ENCODE data around the gene MFSD1. TPM values are rescaled to one million over a fixed set of nuclear protein-coding genes. Genes with fewer than 3 reads are reported as not detected.

MFSD1 gene
- total and polyA plus RNA-seq, 2 of the 8 experiments (the other 6 are each of a cell fraction or from before 2014, with no cell fraction given), result 9.3 to 11.5 TPM

DNA sequence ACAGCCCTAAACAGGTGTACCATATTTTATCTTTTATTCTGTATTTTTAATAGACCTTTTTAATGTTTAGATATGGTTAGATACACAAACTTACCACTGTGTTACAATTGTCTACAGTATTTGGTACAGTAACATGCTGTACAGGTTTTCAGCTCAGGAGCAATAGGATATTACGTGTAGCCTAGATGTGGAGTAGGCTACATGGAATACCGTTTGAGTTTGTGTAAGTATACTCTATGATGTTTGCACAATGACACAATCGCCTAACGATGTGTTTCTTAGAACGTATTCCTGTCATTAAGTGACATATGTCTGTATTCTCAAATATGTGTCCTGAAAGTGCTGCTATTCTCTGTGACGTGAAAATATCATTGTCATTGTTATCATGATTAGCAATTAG lies 62.6 kb downstream of the MFSD1 start (continued):
- no peak for TF ChIP-seq CHD1 (IDR thresholded peaks at IDR 0.05; ENCODE audit: low read depth, low read length)

DNA sequence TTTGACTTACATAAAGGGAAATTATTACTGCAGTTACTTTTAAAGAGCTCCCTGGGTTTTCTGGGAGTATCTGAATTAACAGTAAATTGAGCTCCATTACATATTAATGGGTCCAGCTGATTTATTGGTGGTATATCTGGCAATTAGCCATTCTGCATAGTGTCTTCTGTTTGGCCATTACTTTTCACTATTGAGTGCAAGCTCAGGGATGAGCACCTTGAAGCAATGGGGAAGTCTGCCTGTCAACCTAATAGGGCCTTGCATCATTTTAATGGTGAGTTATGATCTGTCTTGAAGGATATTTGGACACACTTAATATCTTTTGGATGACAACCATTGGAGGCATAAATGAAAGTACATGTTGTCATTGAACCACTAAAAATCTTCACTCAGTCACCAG lies 73.8 kb downstream of the MFSD1 start:
- no peak overlapping the region for H3K27ac ChIP-seq (ENCODE audit: low read depth, low read length)
- no peak overlapping the region for H2BK15ac ChIP-seq (ENCODE audit: low read length)
- no peaks in the 10 kb centered on the region for H3K79me1 ChIP-seq (ENCODE audit: low read depth, low read length)
- no peaks in the 10 kb centered on the region for H3K9me3 ChIP-seq (ENCODE audit: insufficient read depth in 2 of 2, low read depth in 1 of 2, low read length in 1 of 2)
- no peak overlapping the region for H2AK5ac ChIP-seq (ENCODE audit: low read depth, low read length)
- no peak overlapping the region for H3K4me2 ChIP-seq (ENCODE audit: insufficient read depth in 1 of 2, low read depth in 2 of 2, low read length in 2 of 2)
- no peak overlapping the region for H3K4ac ChIP-seq (replicated peaks; ENCODE audit: insufficient read length, low read depth, low read length)
- no peak overlapping the region for H3K4me3 ChIP-seq (ENCODE audit: extremely low read depth in 1 of 4, insufficient read depth in 2 of 4, low read depth in 3 of 4, low read length in 4 of 4)
- no peak overlapping the region for H4K91ac ChIP-seq (replicated peaks; ENCODE audit: insufficient read length, low read length)
- H4K5ac ChIP-seq (ENCODE audit: insufficient read length, low read depth, low read length), result no peak overlapping the region
- no peaks in the 10 kb centered on the region for H4K20me1 ChIP-seq (replicated peaks in 1 of 2; ENCODE audit: control insufficient read depth in 1 of 2, insufficient read depth in 2 of 2, low read length in 2 of 2)
- FAIRE-seq (no peak), DNase-seq (ENCODE audit: low read depth in 1 of 2, low spot score in 2 of 2) (no peak)
- H3K18ac ChIP-seq (ENCODE audit: extremely low read depth, low read length), result no peak overlapping the region
- no peak for TF ChIP-seq RFX5 (IDR thresholded peaks at IDR 0.05; ENCODE audit: borderline replicate concordance, low read depth, low read length)
- TF ChIP-seq TAF1 (IDR thresholded peaks at IDR 0.05; ENCODE audit: low read depth, low read length), result no peak
- TF ChIP-seq, protein P1, sequence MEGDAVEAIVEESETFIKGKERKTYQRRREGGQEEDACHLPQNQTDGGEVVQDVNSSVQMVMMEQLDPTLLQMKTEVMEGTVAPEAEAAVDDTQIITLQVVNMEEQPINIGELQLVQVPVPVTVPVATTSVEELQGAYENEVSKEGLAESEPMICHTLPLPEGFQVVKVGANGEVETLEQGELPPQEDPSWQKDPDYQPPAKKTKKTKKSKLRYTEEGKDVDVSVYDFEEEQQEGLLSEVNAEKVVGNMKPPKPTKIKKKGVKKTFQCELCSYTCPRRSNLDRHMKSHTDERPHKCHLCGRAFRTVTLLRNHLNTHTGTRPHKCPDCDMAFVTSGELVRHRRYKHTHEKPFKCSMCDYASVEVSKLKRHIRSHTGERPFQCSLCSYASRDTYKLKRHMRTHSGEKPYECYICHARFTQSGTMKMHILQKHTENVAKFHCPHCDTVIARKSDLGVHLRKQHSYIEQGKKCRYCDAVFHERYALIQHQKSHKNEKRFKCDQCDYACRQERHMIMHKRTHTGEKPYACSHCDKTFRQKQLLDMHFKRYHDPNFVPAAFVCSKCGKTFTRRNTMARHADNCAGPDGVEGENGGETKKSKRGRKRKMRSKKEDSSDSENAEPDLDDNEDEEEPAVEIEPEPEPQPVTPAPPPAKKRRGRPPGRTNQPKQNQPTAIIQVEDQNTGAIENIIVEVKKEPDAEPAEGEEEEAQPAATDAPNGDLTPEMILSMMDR (IDR thresholded peaks at IDR 0.05; ENCODE audit: control extremely low read depth in 1 of 3, insufficient read depth in 1 of 3, low read depth in 1 of 3, low read length in 3 of 3), result no peak
- TF ChIP-seq BACH1 (IDR thresholded peaks at IDR 0.05; ENCODE audit: low read length), result no peak
- H2AFZ ChIP-seq (ENCODE audit: low read length), result no peak overlapping the region
- no peak overlapping the region; a peak in 1 of 7 replicates for H3K9ac ChIP-seq (replicated peaks in 1 of 4; ENCODE audit: extremely low read depth in 1 of 4, low read depth in 3 of 4, low read length in 3 of 4)
- H3K23me2 ChIP-seq (ENCODE audit: low read depth, low read length), result no peaks in the 10 kb centered on the region
- ChIA-PET CTCF (ENCODE audit: partially characterized antibody) (interaction anchor here (1.0 to 1.1 kb wide), 2 partner anchors 13 to 376 kb away, joined by 3 read pairs; no protein-coding TSS in a partner anchor), POLR2A (ENCODE audit: partially characterized antibody) (no interaction called here)
- no peak overlapping the region for H2BK120ac ChIP-seq (replicated peaks; ENCODE audit: low read depth, low read length)
- H3K23ac ChIP-seq (ENCODE audit: insufficient read length), result no peak overlapping the region
- H2BK12ac ChIP-seq (ENCODE audit: low read depth, low read length), result no peak overlapping the region
- no peaks in the 10 kb centered on the region for H3K36me3 ChIP-seq (ENCODE audit: control insufficient read depth in 2 of 4, insufficient read depth in 4 of 4, low read length in 3 of 4)
- H3K27me3 ChIP-seq (replicated peaks in 1 of 4; ENCODE audit: control insufficient read depth in 3 of 4, extremely low read depth in 1 of 4, insufficient read depth in 3 of 4, low read length in 3 of 4), result no peaks in the 10 kb centered on the region
- H3K14ac ChIP-seq (ENCODE audit: insufficient read length), result no peak overlapping the region
- H2BK20ac ChIP-seq (ENCODE audit: low read length), result no peak overlapping the region
- H3K56ac ChIP-seq (replicated peaks; ENCODE audit: insufficient read length, low read depth, low read length), result no peak overlapping the region
- no peak overlapping the region for H4K8ac ChIP-seq (ENCODE audit: extremely low read depth, insufficient read depth, low read length)
- H2BK5ac ChIP-seq (ENCODE audit: low read depth, low read length), result no peak overlapping the region
- H3K4me1 ChIP-seq (replicated peaks in 1 of 4; ENCODE audit: control insufficient read depth in 3 of 4, insufficient read depth in 4 of 4, low read length in 3 of 4), result no peaks in the 10 kb centered on the region
- H3K79me2 ChIP-seq (ENCODE audit: control insufficient read depth in 1 of 2, insufficient read depth in 2 of 2, low read length in 2 of 2), result no peaks in the 10 kb centered on the region

All from H1 (cell line).